SH-SY5Y (cell line): ENCODE measurements around the gene COG2.

Experiments
- GATA2 ChIP-seq: IDR thresholded peaks from 2 replicates; pipeline ENCODE4 v1.6.1; 2011; ENCODE audit warnings: mild to moderate bottlenecking, low read depth, low read length
- GATA3 ChIP-seq: IDR thresholded peaks from 2 replicates; pipeline ENCODE4 v1.6.1; 2011; ENCODE audit warnings: low read depth, mild to moderate bottlenecking, low read length, moderate library complexity

Gene COG2

GRCh38 chr1:230620649-230621323 is 21.5 kb upstream of the COG2 start:
- TF ChIP-seq GATA2, result no peak
- no peak for TF ChIP-seq GATA3

- no peak for TF ChIP-seq GATA3
- no peak for TF ChIP-seq GATA2
These were observed 20.8 kb upstream of the COG2 start for GRCh38 chr1:230621324-230622030.

- TF ChIP-seq GATA3 (no peak), GATA2 (no peak)
These were observed 20.1 kb upstream of the COG2 start for GRCh38 chr1:230622151-230622550.

- no peak for TF ChIP-seq GATA2
These were observed 18.1 kb upstream of the COG2 start for GRCh38 chr1:230624097-230624713.

GRCh38 chr1:230626232-230626631 is 16.0 kb upstream of the COG2 start:
- TF ChIP-seq GATA2 (no peak), GATA3 (no peak)

GRCh38 chr1:230627767-230628166 is 14.5 kb upstream of the COG2 start:
- TF ChIP-seq GATA2 (no peak), GATA3 (no peak)

DNA sequence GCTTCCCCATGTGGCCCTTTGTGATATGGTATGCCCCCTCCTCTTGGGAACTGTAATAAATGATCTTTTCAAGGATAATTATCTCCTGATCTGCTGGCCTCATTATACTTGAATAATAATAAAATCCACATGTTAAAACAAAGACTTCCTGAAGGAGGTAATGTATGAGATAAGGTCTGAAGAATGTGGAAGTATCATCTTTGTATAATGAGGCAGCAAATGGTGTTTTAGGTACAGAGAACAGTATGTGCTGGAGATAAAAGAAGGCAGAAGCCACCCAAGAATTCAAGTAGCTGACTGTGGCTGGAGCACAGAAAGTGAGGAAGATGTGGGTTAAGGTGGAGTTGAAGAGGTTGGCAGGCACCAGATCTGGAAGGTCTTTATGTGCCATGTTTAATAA is 12.8 kb upstream of the COG2 start:
- TF ChIP-seq GATA2, result no peak
- TF ChIP-seq GATA3, result no peak

GRCh38 chr1:230631477-230631876 is 10.8 kb upstream of the COG2 start:
- TF ChIP-seq GATA3 (no peak), GATA2 (no peak)

DNA sequence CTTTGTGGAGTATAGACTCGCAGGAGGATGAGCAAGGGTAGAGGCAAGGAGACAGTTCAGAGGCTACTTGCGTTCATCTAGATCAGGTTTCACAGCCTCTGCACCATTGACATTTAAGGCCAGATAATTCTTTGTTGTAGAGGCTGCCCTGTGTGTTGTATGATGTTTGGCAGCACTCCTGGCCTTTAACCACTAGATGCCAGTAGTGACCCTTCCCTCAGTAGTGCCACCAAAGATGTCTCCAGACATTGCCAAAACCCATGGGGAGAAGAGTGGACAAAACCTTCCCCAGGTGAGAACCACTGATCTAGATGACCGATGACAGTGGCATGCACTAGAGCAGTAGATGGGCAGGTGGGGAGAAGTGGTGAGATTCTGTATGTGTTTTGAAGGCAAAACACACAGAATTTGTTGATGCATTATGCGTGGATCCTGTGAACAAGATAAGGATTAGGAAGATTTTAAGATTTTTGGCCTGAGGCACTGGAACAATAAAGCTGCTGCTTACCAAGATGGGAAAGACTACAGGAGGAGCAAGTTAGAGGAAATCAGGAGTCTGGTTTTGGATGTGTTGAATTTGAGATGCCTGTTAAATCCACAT is 9.9 kb upstream of the COG2 start:
- TF ChIP-seq GATA2 (no peak), GATA3 (no peak)

DNA sequence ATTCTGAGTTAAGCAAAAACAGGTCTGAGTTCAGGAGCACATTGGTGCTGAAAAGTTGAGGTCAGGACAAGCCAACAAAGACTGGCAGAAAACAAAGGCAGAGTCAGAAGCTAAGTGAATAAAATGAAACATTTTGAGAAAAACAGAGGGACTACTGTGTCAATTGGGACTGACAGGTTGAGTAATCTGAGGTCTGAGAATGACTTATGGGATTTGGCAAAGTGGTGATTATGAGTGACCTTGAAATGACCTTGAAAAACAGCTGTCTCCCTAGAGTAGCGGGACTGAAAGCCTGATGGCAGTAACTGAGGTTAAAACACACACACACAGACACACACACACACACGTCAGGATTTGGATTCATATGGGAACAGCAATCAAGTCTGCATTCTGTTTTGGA is 8.8 kb upstream of the COG2 start:
- TF ChIP-seq GATA2 (no peak), GATA3 (no peak)

- TF ChIP-seq GATA3 (no peak), GATA2 (no peak)
These were observed 7.9 kb upstream of the COG2 start for GRCh38 chr1:230634384-230634783.

- TF ChIP-seq GATA3 (no peak), GATA2 (no peak)
These were observed 5.6 kb upstream of the COG2 start for GRCh38 chr1:230636575-230637148.

- no peak for TF ChIP-seq GATA3
- no peak for TF ChIP-seq GATA2
These were observed 2.5 kb upstream of the COG2 start for GRCh38 chr1:230639714-230640209.

DNA sequence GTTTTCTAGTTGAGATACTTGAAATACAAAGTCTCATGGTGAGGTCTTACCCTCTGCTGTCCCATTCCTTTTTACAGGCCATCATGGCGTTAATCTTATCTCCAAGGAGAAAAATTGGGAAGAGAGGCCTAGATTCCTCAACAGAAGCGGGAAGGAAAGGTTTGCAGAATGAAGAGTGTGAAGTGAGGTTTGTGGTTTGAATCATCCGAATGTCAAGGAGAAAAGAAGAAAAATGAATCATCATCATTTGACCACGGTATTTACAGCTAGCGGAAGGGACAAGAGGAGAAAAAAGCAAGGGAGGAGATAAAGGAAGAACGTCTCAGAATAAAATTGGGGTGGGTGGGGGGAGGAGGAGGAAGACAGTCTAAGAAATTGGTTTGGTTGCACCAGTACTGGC is 935 bp upstream of the COG2 start:
- TF ChIP-seq GATA2, result no peak
- no peak for TF ChIP-seq GATA3
